Activated CD4-positive, CD25-positive, alpha-beta regulatory T cell treated with anti-CD3 and anti-CD28 coated beads, Interleukin-2, amount 50 U/mL, for 16 hours (primary cell): ENCODE measurements around the gene SLC9C1.

Source experiments
- DNase-seq: peaks from one replicate; pipeline ENCODE4 v3.0.0-alpha.2; 2020; ENCODE audit warnings: low read depth, low spot score

The SLC9C1 gene

GRCh38 chr3:112131111-112131510 is 162.9 kb downstream of the SLC9C1 start:
- no peak for DNase-seq

GRCh38 chr3:112130638-112130993 is 163.4 kb downstream of the SLC9C1 start:
- no peak for DNase-seq

GRCh38 chr3:112129925-112130637 is 163.9 kb downstream of the SLC9C1 start:
- DNase-seq: no peak

GRCh38 chr3:112128843-112129727 is 164.9 kb downstream of the SLC9C1 start:
- no peak for DNase-seq

GRCh38 chr3:112127522-112128494 is 166.2 kb downstream of the SLC9C1 start:
- DNase-seq: no peak

- no peak for DNase-seq
These were observed 167.5 kb downstream of the SLC9C1 start for GRCh38 chr3:112126511-112126911.

- DNase-seq: no peak
These were observed 169.0 kb downstream of the SLC9C1 start for GRCh38 chr3:112124907-112125607.

GRCh38 chr3:112123548-112123947 is 170.5 kb downstream of the SLC9C1 start:
- DNase-seq: no peak

GRCh38 chr3:112122870-112123269 is 171.1 kb downstream of the SLC9C1 start:
- DNase-seq: no peak

- DNase-seq: no peak
These were observed 172.2 kb downstream of the SLC9C1 start for GRCh38 chr3:112121577-112122547.

GRCh38 chr3:112119962-112120836 is 173.8 kb downstream of the SLC9C1 start:
- no peak for DNase-seq

- DNase-seq: no peak
These were observed 176.0 kb downstream of the SLC9C1 start for GRCh38 chr3:112117841-112118571.

GRCh38 chr3:112117415-112117814 is 176.6 kb downstream of the SLC9C1 start:
- DNase-seq: no peak

GRCh38 chr3:112116748-112117186 is 177.2 kb downstream of the SLC9C1 start:
- DNase-seq: no peak

- no peak for DNase-seq
These were observed 178.1 kb downstream of the SLC9C1 start for GRCh38 chr3:112115806-112116383.

- DNase-seq: no peak
These were observed 178.8 kb downstream of the SLC9C1 start for GRCh38 chr3:112115161-112115739.

GRCh38 chr3:112114576-112115160 is 179.3 kb downstream of the SLC9C1 start:
- DNase-seq: no peak
